MM.1S (cell line): Measurements from ENCODE around the gene PLXNB1.

Experiments used
- DNase-seq: peaks from one replicate; pipeline ENCODE4 v3.0.0-alpha.2; 2015
- H2AFZ ChIP-seq: fragments of 300-600 bp; sonication (generic); 2 replicates; pipeline ENCODE4 v1.6.0; 2016; ENCODE audit warnings: antibody characterized with exemption, low read length
- H3F3A ChIP-seq: fragments of 300-600 bp; sonication (generic); 2 replicates; pipeline ENCODE4 v1.6.1; 2016; ENCODE audit warnings: mild to moderate bottlenecking, antibody characterized with exemption, low read length, moderate library complexity, mixed read lengths; ENCODE audit not compliant: insufficient read depth
- H3K27ac ChIP-seq: fragments of 300-600 bp; sonication (generic); 2 replicates; pipeline ENCODE4 v1.5.1; 2016; ENCODE audit warnings: mild to moderate bottlenecking, low read length
- H3K27me3 ChIP-seq: fragments of 300-600 bp; sonication (generic); replicated peaks from 2 replicates; pipeline ENCODE4 v1.6.0; 2016; ENCODE audit warnings: low read length; ENCODE audit not compliant: insufficient read depth
- H3K36me3 ChIP-seq: fragments of 300-600 bp; sonication (generic); replicated peaks from 2 replicates; pipeline ENCODE4 v1.6.1; 2016; ENCODE audit warnings: mild to moderate bottlenecking, low read length, mixed read lengths; ENCODE audit not compliant: insufficient read depth
- H3K4me1 ChIP-seq: fragments of 300-600 bp; sonication (generic); 2 replicates; pipeline ENCODE4 v1.6.1; 2016; ENCODE audit warnings: low read length, mixed read lengths
- H3K4me2 ChIP-seq: fragments of 300-600 bp; sonication (generic); 2 replicates; pipeline ENCODE4 v1.6.0; 2016; ENCODE audit warnings: low read depth, low read length
- H3K4me3 ChIP-seq: fragments of 300-600 bp; sonication (generic); 2 replicates; pipeline ENCODE4 v1.5.1; 2016; ENCODE audit warnings: low read length, mixed read lengths
- H3K79me2 ChIP-seq: fragments of 300-600 bp; sonication (generic); 2 replicates; pipeline ENCODE4 v1.6.1; 2016; ENCODE audit warnings: mixed run types, low read length, mixed read lengths
- H3K9ac ChIP-seq: fragments of 300-600 bp; sonication (generic); 2 replicates; pipeline ENCODE4 v1.6.1; 2016; ENCODE audit warnings: low read length, mixed read lengths
- H3K9me2 ChIP-seq: fragments of 300-600 bp; sonication (generic); replicated peaks from 2 replicates; pipeline ENCODE4 v1.6.1; 2016; ENCODE audit warnings: mild to moderate bottlenecking, low read length, mixed read lengths; ENCODE audit not compliant: insufficient read depth
- H3K9me3 ChIP-seq: fragments of 300-600 bp; sonication (generic); replicated peaks from 2 replicates; pipeline ENCODE4 v1.6.1; 2016; ENCODE audit warnings: mild to moderate bottlenecking, low read length, mixed read lengths; ENCODE audit not compliant: insufficient read depth
- H4K20me1 ChIP-seq: fragments of 300-600 bp; sonication (generic); 2 replicates; pipeline ENCODE4 v1.6.1; 2016; ENCODE audit warnings: mild to moderate bottlenecking, low read length, moderate library complexity, mixed read lengths; ENCODE audit not compliant: insufficient read depth
- CTCF ChIP-seq: fragments of 300-600 bp; sonication (generic); IDR thresholded peaks from 2 replicates; pipeline ENCODE4 v1.5.1; 2016; ENCODE audit warnings: antibody characterized with exemption, low read length, mixed read lengths
- EZH2 ChIP-seq: fragments of 300-600 bp; sonication (generic); optimal IDR thresholded peaks from 2 replicates; pipeline ENCODE3; 2017; ENCODE audit warnings: low read depth, mild to moderate bottlenecking, antibody characterized with exemption, low read length, mixed read lengths
- EZH2phosphoT487 ChIP-seq: fragments of 300-600 bp; sonication (generic); IDR thresholded peaks from 2 replicates; pipeline ENCODE4 v1.6.1; 2018; ENCODE audit warnings: antibody characterized with exemption, low read length

The PLXNB1 gene

GRCh38 chr3:48445277-48445882, 15.5 kb upstream of the PLXNB1 start:
- Histone ChIP-seq H3K4me3 (0 out of 2 replicates have a peak overlapping the region, but pooled peaks have one; percentile 98), H3F3A (peaks cover 20% of the 10 kb centered on the region), H3K79me2 (peaks cover 51% of the 10 kb centered on the region), H3K4me2 (peak overlapping the region; percentile 84), H3K9ac (no peak overlapping the region), H3K9me2 (no peaks in the 10 kb centered on the region), H3K27me3 (no peaks in the 10 kb centered on the region), H2AFZ (no peak overlapping the region), H3K9me3 (no peaks in the 10 kb centered on the region), H3K27ac (no peak overlapping the region), H3K36me3 (no peaks in the 10 kb centered on the region), H4K20me1 (no peaks in the 10 kb centered on the region), H3K4me1 (peaks cover 13% of the 10 kb centered on the region)
- no peak for DNase-seq
- TF ChIP-seq EZH2 (no peak), EZH2phosphoT487 (no peak)

- Histone ChIP-seq H3K79me2 (peaks cover 41% of the 10 kb centered on the region), H3K27me3 (no peaks in the 10 kb centered on the region), H3K4me1 (peaks cover 18% of the 10 kb centered on the region), H2AFZ (no peak overlapping the region), H3K4me3 (no peak overlapping the region), H3K9ac (no peak overlapping the region), H3F3A (peaks cover 25% of the 10 kb centered on the region), H4K20me1 (no peaks in the 10 kb centered on the region), H3K27ac (no peak overlapping the region), H3K4me2 (peak overlapping the region; percentile 84; the same call in 1 of the 2 replicates), H3K9me3 (no peaks in the 10 kb centered on the region), H3K9me2 (no peaks in the 10 kb centered on the region), H3K36me3 (no peaks in the 10 kb centered on the region)
- no peak for DNase-seq
- TF ChIP-seq EZH2, result no peak
Observed at GRCh38 chr3:48441940-48442339, 12.1 kb upstream of the PLXNB1 start.

DNA sequence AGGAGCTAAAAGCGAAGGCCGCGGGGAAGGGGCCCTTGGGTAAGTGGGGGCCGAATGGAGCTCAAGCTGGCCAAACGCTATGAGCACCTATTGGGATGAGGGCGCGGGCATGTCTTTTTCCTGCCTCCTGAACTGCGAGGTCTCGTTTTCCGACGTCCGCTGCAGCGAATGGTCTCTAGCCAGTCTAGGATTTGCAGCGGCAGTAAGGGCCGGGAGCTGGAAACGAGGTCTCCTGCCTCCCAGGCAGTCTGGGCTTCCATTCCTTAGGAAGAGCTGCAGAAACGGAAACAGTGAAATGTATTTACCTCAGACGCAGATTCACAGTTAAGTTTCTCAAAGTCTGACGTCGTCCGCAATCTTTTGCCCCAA, 10.7 kb upstream of the PLXNB1 start:
- Histone ChIP-seq H3K4me2 (peak overlapping the region; percentile 84), H3K36me3 (no peaks in the 10 kb centered on the region), H3K9me3 (no peaks in the 10 kb centered on the region), H4K20me1 (no peaks in the 10 kb centered on the region), H3K27me3 (no peaks in the 10 kb centered on the region), H3K4me3 (peak overlapping the region; percentile 98), H3K9me2 (no peaks in the 10 kb centered on the region), H3K9ac (peak overlapping the region; percentile 85), H3K27ac (peak overlapping the region; percentile 65; the same call in 1 of the 2 replicates), H2AFZ (peak overlapping the region; percentile 18), H3F3A (peaks cover 25% of the 10 kb centered on the region), H3K79me2 (peaks cover 33% of the 10 kb centered on the region), H3K4me1 (peaks cover 13% of the 10 kb centered on the region)
- no peak for TF ChIP-seq EZH2
- no peak for TF ChIP-seq CTCF
- no peak for TF ChIP-seq EZH2phosphoT487
- peak; percentile 16 for DNase-seq

GRCh38 chr3:48439820-48440589, 10.1 kb upstream of the PLXNB1 start, which contains the start of the genes CCDC51 and TMA7:
Gene CCDC51 (minus strand): TSS chr3:48440119. CDS start chr3:48435128, 4,991 bp downstream.
Gene TMA7 (plus strand): TSS chr3:48440257. CDS start chr3:48440297, 40 bp downstream.
- TF ChIP-seq EZH2, result no peak
- TF ChIP-seq CTCF, result no peak
- TF ChIP-seq EZH2phosphoT487, result no peak
- peaks cover 12% of the 10 kb centered on the region for H3K4me1 ChIP-seq
- H3K9ac ChIP-seq, result peak within 1 kb of the TSS; percentile 85
- peak within 1 kb of the TSS; percentile 65; the same call in 1 of the 2 replicates for H3K27ac ChIP-seq
- no peaks in the 10 kb centered on the region for H3K9me3 ChIP-seq
- peak within 1 kb of the TSS; percentile 98 for H3K4me3 ChIP-seq
- H3K4me2 ChIP-seq, result peak within 1 kb of the TSS; percentile 84
- H2AFZ ChIP-seq, result peak within 1 kb of the TSS; percentile 99
- H3K27me3 ChIP-seq, result no peaks in the 10 kb centered on the region
- peaks cover 37% of the 10 kb centered on the region for H3K79me2 ChIP-seq
- DNase-seq, result peak; percentile 99
- peaks cover 19% of the 10 kb centered on the region for H3F3A ChIP-seq
- no peaks in the 10 kb centered on the region for H4K20me1 ChIP-seq
- H3K9me2 ChIP-seq, result no peaks in the 10 kb centered on the region
- H3K36me3 ChIP-seq, result no peaks in the 10 kb centered on the region
